Mesenchymal stem cell (in vitro differentiated cells and primary cell): ENCODE measurements around the gene LRRC36.

Experiments
- DNase-seq: peaks from one replicate; pipeline ENCODE4 v3.0.0-alpha.2; 2013
- H2AFZ ChIP-seq: one replicate; pipeline ENCODE4 v1.6.1; 2013; ENCODE audit warnings: low read depth, mild to moderate bottlenecking, control low read depth, inconsistent platforms, low read length, moderate library complexity
- H2AK5ac ChIP-seq: 2 replicates; pipeline ENCODE4 v1.6.1; 2013; ENCODE audit warnings: low read length, moderate library complexity, mild to moderate bottlenecking, inconsistent platforms; ENCODE audit not compliant: severe bottlenecking
- H2BK120ac ChIP-seq: one replicate; pipeline ENCODE4 v1.6.1; 2013; ENCODE audit warnings: low read depth, mild to moderate bottlenecking, inconsistent platforms, low read length, moderate library complexity
- H2BK12ac ChIP-seq, 2 experiments: one replicate each; pipeline ENCODE4 v1.6.1; 2013; ENCODE audit warnings: inconsistent platforms in 2 of 2, low read length in 2 of 2, mild to moderate bottlenecking in 2 of 2, moderate library complexity in 2 of 2, control low read depth in 1 of 2
- H2BK15ac ChIP-seq: one replicate; pipeline ENCODE4 v1.6.1; 2013; ENCODE audit warnings: mild to moderate bottlenecking, low read depth, inconsistent platforms; ENCODE audit not compliant: poor library complexity, severe bottlenecking
- H2BK5ac ChIP-seq: 2 replicates; pipeline ENCODE4 v1.6.1; 2013; ENCODE audit warnings: low read depth, mild to moderate bottlenecking, low read length, control low read depth, inconsistent platforms; ENCODE audit not compliant: poor library complexity, severe bottlenecking
- H3K14ac ChIP-seq, 2 experiments: one replicate each; pipeline ENCODE4 v1.6.1; 2013; ENCODE audit warnings: inconsistent platforms in 2 of 2, low read length in 2 of 2, control low read depth in 1 of 2, mild to moderate bottlenecking in 1 of 2, moderate library complexity in 1 of 2
- H3K18ac ChIP-seq, 2 experiments: one replicate each; pipeline ENCODE4 v1.6.1; 2013; ENCODE audit warnings: inconsistent platforms in 2 of 2, low read length in 2 of 2, control low read depth in 1 of 2, low read depth in 1 of 2, mild to moderate bottlenecking in 1 of 2
- H3K23ac ChIP-seq, 2 experiments: one replicate each; pipeline ENCODE4 v1.6.1; 2013; ENCODE audit warnings: inconsistent platforms in 2 of 2, low read length in 2 of 2, mild to moderate bottlenecking in 2 of 2, moderate library complexity in 2 of 2, control low read depth in 1 of 2
- H3K27ac ChIP-seq: 2 replicates; pipeline ENCODE4 v1.5.1; 2013; ENCODE audit warnings: mild to moderate bottlenecking, moderate library complexity, low read length, control low read depth, inconsistent platforms; ENCODE audit not compliant: poor library complexity, severe bottlenecking
- H3K27me3 ChIP-seq, 2 experiments: 2 replicates each; pipeline versions ENCODE4 v1.6.1 to v1.7.0; 2013; ENCODE audit warnings: low read length in 2 of 2, mild to moderate bottlenecking in 2 of 2, moderate library complexity in 2 of 2, control low read depth in 1 of 2, inconsistent platforms in 1 of 2; ENCODE audit not compliant: control insufficient read depth in 1 of 2, insufficient read depth in 1 of 2
- H3K36me3 ChIP-seq, 2 experiments: 2 replicates each; pipeline versions ENCODE4 v1.6.1 to v1.7.0; 2013; ENCODE audit warnings: low read length in 2 of 2, control low read depth in 1 of 2, inconsistent platforms in 1 of 2, low read depth in 1 of 2, mild to moderate bottlenecking in 1 of 2; ENCODE audit not compliant: insufficient read depth in 2 of 2, control insufficient read depth in 1 of 2
- H3K4ac ChIP-seq, 2 experiments: one replicate each; pipeline ENCODE4 v1.6.1; 2013; ENCODE audit warnings: inconsistent platforms in 2 of 2, low read length in 2 of 2, mild to moderate bottlenecking in 2 of 2, moderate library complexity in 2 of 2, control low read depth in 1 of 2, low read depth in 1 of 2
- H3K4me1 ChIP-seq: 2 replicates; pipeline ENCODE4 v1.6.1; 2013; ENCODE audit warnings: low read depth, low read length, control low read depth; ENCODE audit not compliant: control insufficient read depth, insufficient read depth
- H3K4me2 ChIP-seq: 2 replicates; pipeline ENCODE4 v1.6.1; 2013; ENCODE audit warnings: low read length, mild to moderate bottlenecking, inconsistent platforms; ENCODE audit not compliant: poor library complexity, severe bottlenecking
- H3K4me3 ChIP-seq, 2 experiments: 2 replicates each; pipeline versions ENCODE4 v1.5.1 to v1.7.0; 2013; ENCODE audit warnings: low read length in 2 of 2, mild to moderate bottlenecking in 2 of 2, control low read depth in 1 of 2, low read depth in 1 of 2; ENCODE audit not compliant: insufficient read depth in 1 of 2
- H3K79me1 ChIP-seq: replicated peaks from 2 replicates; pipeline ENCODE4 v1.6.1; 2013; ENCODE audit warnings: mild to moderate bottlenecking, control low read depth, low read length, inconsistent platforms; ENCODE audit not compliant: poor library complexity, severe bottlenecking
- H3K9ac ChIP-seq: 2 replicates; pipeline ENCODE4 v1.7.0; 2013; ENCODE audit warnings: mild to moderate bottlenecking, low read length, moderate library complexity
- H3K9me3 ChIP-seq: 2 replicates; pipeline ENCODE4 v1.7.0; 2013; ENCODE audit warnings: mild to moderate bottlenecking, low read length; ENCODE audit not compliant: control insufficient read depth
- H4K8ac ChIP-seq: one replicate; pipeline ENCODE4 v1.6.1; 2013; ENCODE audit warnings: inconsistent platforms, mild to moderate bottlenecking, low read length, moderate library complexity
- H4K91ac ChIP-seq: one replicate; pipeline ENCODE4 v1.6.1; 2013; ENCODE audit warnings: mild to moderate bottlenecking, low read length, inconsistent platforms
- WGBS: methylation state at CpG from one replicate; pipeline ENCODE4 v1.1.7; 2013; ENCODE audit warnings: mixed read lengths; 5-methylcytosine and 5-hydroxymethylcytosine counted together

LRRC36 gene

GRCh38 chr16:67388591-67388990 is 62.0 kb downstream of the LRRC36 start:
- Histone ChIP-seq H3K9me3 (no peaks in the 10 kb centered on the region), H3K27ac (no peak overlapping the region), H3K9ac (no peak overlapping the region), H2BK15ac (no peak overlapping the region), H4K8ac (no peak overlapping the region), H4K91ac (no peak overlapping the region), H3K4ac (no peak overlapping the region), H3K79me1 (no peaks in the 10 kb centered on the region), H3K36me3 (no peaks in the 10 kb centered on the region), H2AK5ac (no peak overlapping the region), H3K18ac (no peak overlapping the region), H2AFZ (no peak overlapping the region), H2BK120ac (no peak overlapping the region), H2BK12ac (no peak overlapping the region), H2BK5ac (no peak overlapping the region), H3K4me2 (no peak overlapping the region), H3K4me1 (peaks cover 13% of the 10 kb centered on the region), H3K27me3 (peaks cover 44 to 69% of the 10 kb centered on the region in 2 experiments), H3K23ac (no peak overlapping the region), H3K4me3 (no peak overlapping the region), H3K14ac (no peak overlapping the region)
- 83% methylated on average over 1 of the region's 2 CpGs for WGBS
- DNase-seq, result no peak

- Histone ChIP-seq H2BK120ac (no peak overlapping the region), H2BK15ac (no peak overlapping the region), H3K4ac (no peak overlapping the region), H4K91ac (no peak overlapping the region), H3K9ac (no peak overlapping the region), H2BK5ac (no peak overlapping the region), H3K9me3 (no peaks in the 10 kb centered on the region), H2AK5ac (no peak overlapping the region), H2AFZ (no peak overlapping the region), H3K18ac (no peak overlapping the region), H3K27ac (no peak overlapping the region), H3K36me3 (no peaks in the 10 kb centered on the region), H3K4me2 (no peak overlapping the region), H3K4me1 (peaks cover 25% of the 10 kb centered on the region), H3K23ac (no peak overlapping the region), H3K4me3 (no peak overlapping the region), H3K27me3 (peaks cover 44 to 76% of the 10 kb centered on the region in 2 experiments), H4K8ac (peak overlapping the region; percentile 19), H3K14ac (no peak overlapping the region), H2BK12ac (no peak overlapping the region), H3K79me1 (no peaks in the 10 kb centered on the region)
- no peak for DNase-seq
- WGBS, result 90% methylated on average over 27 of the region's 27 CpGs
Observed at GRCh38 chr16:67389911-67390815, 63.5 kb downstream of the LRRC36 start.

- Histone ChIP-seq H3K27ac (no peak overlapping the region), H3K27me3 (peaks cover 37 to 76% of the 10 kb centered on the region in 2 experiments), H3K79me1 (no peaks in the 10 kb centered on the region), H3K23ac (no peak overlapping the region), H3K4me3 (no peak overlapping the region), H3K9ac (no peak overlapping the region), H2BK120ac (no peak overlapping the region), H3K4ac (no peak overlapping the region), H2BK15ac (no peak overlapping the region), H2AFZ (no peak overlapping the region), H2AK5ac (no peak overlapping the region), H3K4me2 (no peak overlapping the region), H4K91ac (no peak overlapping the region), H2BK5ac (no peak overlapping the region), H4K8ac (no peak overlapping the region), H3K36me3 (no peaks in the 10 kb centered on the region), H3K18ac (no peak overlapping the region), H3K4me1 (peaks cover 31% of the 10 kb centered on the region), H3K9me3 (no peaks in the 10 kb centered on the region), H2BK12ac (no peak overlapping the region), H3K14ac (peak overlapping the region in 1 of 2 experiments; percentile 10)
- no peak for DNase-seq
- 94% methylated on average over 11 of the region's 11 CpGs for WGBS
Observed at GRCh38 chr16:67390816-67391423, 64.3 kb downstream of the LRRC36 start.
